Chondrocyte (in vitro differentiated cells): ENCODE data around the gene DGKG. TPM values are rescaled to one million over a fixed set of nuclear protein-coding genes. Genes with fewer than 3 reads are reported as not detected.

Experiments used
- DNase-seq: peaks from one replicate; pipeline ENCODE4 v3.0.0; 2021; ENCODE audit warnings: mixed read lengths, low spot score
- H3K27ac Mint-ChIP-seq: one replicate; pipeline ENCODE4 v1.8.0; 2021; ENCODE audit warnings: mild to moderate bottlenecking, moderate library complexity, mixed read lengths; ENCODE audit not compliant: unreplicated experiment
- H3K27me3 Mint-ChIP-seq: 2 replicates; pipeline ENCODE4 v1.8.0; 2021; ENCODE audit warnings: low read depth, mixed read lengths
- H3K36me3 Mint-ChIP-seq: 2 replicates; pipeline ENCODE4 v1.8.0; 2021; ENCODE audit warnings: low read depth, mixed read lengths
- H3K4me1 Mint-ChIP-seq: 2 replicates; pipeline ENCODE4 v1.8.0; 2021; ENCODE audit warnings: low read depth, mild to moderate bottlenecking, mixed read lengths
- H3K4me3 Mint-ChIP-seq: one replicate; pipeline ENCODE4 v1.8.0; 2021; ENCODE audit warnings: mild to moderate bottlenecking, moderate library complexity, mixed read lengths; ENCODE audit not compliant: unreplicated experiment
- H3K9me3 Mint-ChIP-seq: 2 replicates; pipeline ENCODE4 v1.8.0; 2021; ENCODE audit warnings: low read depth, mixed read lengths
- total RNA-seq: library from RNA; stranded (reverse); gene quantifications from 3 replicates; pipeline ENCODE4 v1.2.1, GENCODE V29; 2021
- TF ChIP-seq, protein P1 (sequence below): fragments of 200-600 bp; sonication (generic); IDR thresholded peaks from 2 replicates; pipeline ENCODE4 v1.5.0; 2021; ENCODE audit warnings: antibody characterized with exemption, mild to moderate bottlenecking, moderate library complexity

DGKG gene
- total RNA-seq, 1 donor from 2014 or later: 1.6 TPM

DNA sequence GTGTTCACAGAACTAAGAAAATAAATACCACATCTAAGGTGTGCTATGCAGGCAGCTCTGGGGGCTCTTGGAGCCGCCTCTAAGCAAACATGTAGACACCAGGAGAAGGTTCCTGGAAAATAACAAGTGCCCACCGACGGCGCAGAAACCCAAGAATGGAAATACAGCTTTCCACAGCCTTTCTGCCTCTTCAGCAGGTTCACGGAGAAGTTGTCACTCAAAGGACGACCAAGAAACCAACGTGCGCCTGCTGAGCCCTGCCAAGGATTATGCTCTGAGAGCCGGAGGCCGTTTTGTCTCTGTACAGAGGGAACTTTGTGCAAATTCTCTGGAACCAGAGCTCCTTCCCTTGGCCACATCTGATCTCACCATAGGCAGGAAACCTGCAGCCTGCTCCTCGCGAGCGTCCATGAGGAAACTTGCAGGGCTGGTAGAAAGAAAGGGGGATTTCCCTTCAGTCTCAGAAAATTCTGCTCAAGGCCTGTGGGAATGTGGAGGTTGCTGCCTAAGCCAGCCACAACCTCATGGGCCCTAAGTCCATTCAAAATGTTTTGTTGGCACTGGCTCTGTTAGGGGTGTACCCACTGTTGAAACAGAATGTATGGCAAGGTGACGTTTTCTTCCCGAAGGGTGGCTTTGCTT is 212.6 kb downstream of the DGKG start:
- Mint-ChIP-seq H3K27ac (no peak overlapping the region), H3K4me1 (no peaks in the 10 kb centered on the region), H3K9me3 (no peaks in the 10 kb centered on the region), H3K36me3 (peaks cover 6% of the 10 kb centered on the region), H3K4me3 (no peak overlapping the region), H3K27me3 (peaks cover 18% of the 10 kb centered on the region)
- TF ChIP-seq, protein P1, sequence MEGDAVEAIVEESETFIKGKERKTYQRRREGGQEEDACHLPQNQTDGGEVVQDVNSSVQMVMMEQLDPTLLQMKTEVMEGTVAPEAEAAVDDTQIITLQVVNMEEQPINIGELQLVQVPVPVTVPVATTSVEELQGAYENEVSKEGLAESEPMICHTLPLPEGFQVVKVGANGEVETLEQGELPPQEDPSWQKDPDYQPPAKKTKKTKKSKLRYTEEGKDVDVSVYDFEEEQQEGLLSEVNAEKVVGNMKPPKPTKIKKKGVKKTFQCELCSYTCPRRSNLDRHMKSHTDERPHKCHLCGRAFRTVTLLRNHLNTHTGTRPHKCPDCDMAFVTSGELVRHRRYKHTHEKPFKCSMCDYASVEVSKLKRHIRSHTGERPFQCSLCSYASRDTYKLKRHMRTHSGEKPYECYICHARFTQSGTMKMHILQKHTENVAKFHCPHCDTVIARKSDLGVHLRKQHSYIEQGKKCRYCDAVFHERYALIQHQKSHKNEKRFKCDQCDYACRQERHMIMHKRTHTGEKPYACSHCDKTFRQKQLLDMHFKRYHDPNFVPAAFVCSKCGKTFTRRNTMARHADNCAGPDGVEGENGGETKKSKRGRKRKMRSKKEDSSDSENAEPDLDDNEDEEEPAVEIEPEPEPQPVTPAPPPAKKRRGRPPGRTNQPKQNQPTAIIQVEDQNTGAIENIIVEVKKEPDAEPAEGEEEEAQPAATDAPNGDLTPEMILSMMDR: no peak
- no peak for DNase-seq

DNA sequence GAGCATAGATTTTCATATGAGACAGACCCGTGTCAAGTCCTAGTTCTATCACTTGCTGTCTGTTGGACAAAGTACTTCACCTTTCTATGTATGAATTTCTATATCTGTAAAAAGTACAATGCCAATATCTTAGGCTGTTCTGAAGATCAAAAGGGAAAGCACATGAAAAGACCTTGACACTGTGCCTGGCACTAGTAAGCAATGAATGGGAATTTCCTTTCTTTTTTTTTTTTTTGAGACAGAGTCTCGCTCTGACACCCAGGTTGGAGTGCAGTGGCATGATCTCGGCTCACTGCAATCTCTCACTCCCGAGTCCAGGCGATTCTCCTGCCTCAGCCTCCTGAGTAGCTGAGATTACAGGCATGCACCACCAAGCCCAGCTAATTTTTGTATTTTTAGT is 217.8 kb downstream of the DGKG start:
- Mint-ChIP-seq H3K36me3 (no peaks in the 10 kb centered on the region), H3K27me3 (peaks cover 9% of the 10 kb centered on the region), H3K4me3 (no peak overlapping the region), H3K4me1 (peaks cover 3% of the 10 kb centered on the region), H3K27ac (no peak overlapping the region), H3K9me3 (no peaks in the 10 kb centered on the region)
- no peak for DNase-seq
- TF ChIP-seq, protein P1: no peak

DNA sequence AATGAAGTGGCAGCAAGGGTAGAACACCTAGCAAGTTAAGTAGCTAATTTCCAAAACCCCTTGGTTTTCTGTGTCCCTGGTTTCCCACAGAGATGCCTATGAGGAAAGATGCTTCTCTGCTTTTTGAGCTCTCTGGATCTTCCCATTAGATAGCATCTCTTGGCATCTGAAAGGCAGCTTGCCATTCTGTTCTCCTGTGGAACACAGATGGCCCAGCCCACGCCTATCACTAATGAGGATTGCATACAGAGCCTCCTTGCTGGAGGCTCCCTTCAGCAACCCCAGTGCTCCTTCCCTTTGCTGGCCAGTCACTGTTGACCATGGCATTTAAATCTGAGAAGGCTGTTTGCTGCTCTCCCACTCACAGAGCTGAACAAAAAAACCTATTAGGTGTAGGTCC is 218.8 kb downstream of the DGKG start:
- DNase-seq: no peak
- Mint-ChIP-seq H3K4me1 (peaks cover 3% of the 10 kb centered on the region), H3K36me3 (no peaks in the 10 kb centered on the region), H3K27ac (no peak overlapping the region), H3K4me3 (no peak overlapping the region), H3K27me3 (peaks cover 9% of the 10 kb centered on the region), H3K9me3 (no peaks in the 10 kb centered on the region)
- TF ChIP-seq, protein P1: no peak

DNA sequence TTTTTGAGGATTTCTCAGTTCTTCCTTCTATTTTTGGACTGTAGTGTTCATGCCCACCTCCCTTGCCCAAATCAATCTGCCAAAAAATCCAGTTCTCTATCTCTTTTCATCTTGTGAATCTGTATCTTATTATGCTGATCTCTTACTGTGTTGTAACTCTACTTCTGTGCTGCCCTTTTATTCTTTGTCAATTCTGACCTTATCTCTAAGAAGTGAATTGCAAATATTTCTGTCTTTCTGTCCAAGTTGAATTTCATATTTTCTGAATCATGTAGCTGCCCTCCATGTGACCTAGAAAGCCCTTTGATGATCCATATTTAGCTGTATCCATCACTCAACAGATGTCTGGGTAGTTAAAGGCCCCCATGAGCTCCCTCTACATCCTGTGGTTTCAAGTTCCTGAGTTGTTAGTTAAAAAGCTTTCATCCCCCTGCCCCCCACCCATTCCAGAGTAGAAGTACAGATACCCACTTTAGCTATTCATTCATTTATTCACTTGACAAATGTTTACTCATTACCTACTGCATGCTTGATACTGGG is 219.6 kb downstream of the DGKG start:
- H3K4me3 Mint-ChIP-seq: no peak overlapping the region
- peaks cover 9% of the 10 kb centered on the region for H3K27me3 Mint-ChIP-seq
- TF ChIP-seq, protein P1: no peak
- no peaks in the 10 kb centered on the region for H3K9me3 Mint-ChIP-seq
- no peaks in the 10 kb centered on the region for H3K36me3 Mint-ChIP-seq
- no peak overlapping the region for H3K27ac Mint-ChIP-seq
- H3K4me1 Mint-ChIP-seq: peaks cover 3% of the 10 kb centered on the region
- DNase-seq: no peak

DNA sequence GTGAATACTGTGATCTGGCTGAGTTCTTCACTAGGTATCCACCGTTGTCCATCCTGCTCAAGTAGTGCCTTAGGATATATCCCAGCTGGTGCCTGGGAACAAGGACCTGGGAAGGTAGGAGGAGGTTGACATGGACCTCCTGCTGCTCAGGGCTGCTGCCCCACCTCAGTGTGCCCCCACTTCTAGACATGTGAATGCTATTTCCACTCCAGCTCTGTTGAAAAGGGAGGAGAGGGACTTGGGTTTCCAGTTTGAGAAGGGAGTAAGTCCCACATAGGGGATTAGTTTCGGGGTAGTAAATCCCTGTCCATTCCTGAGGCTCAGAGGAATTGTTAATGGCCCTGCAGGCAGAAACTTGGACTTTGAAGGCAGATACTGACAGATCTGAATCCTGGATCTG is 220.2 kb downstream of the DGKG start:
- Mint-ChIP-seq H3K36me3 (no peaks in the 10 kb centered on the region), H3K27me3 (peaks cover 9% of the 10 kb centered on the region), H3K9me3 (no peaks in the 10 kb centered on the region), H3K4me1 (peaks cover 3% of the 10 kb centered on the region), H3K4me3 (no peak overlapping the region), H3K27ac (no peak overlapping the region)
- TF ChIP-seq, protein P1: no peak
- no peak for DNase-seq
